ENCODE data around the gene LHFPL6.

The LHFPL6 gene

GRCh38 chr13:39297664-39298171 lies 305.3 kb downstream of the LHFPL6 start:
- DNase-seq (ENCODE audit: low read depth), result no peak

- DNase-seq (ENCODE audit: low read depth), result no peak
Measured at GRCh38 chr13:39297023-39297422, 306.0 kb downstream of the LHFPL6 start.

- DNase-seq (ENCODE audit: low read depth), result no peak
Measured at GRCh38 chr13:39296193-39296592, 306.8 kb downstream of the LHFPL6 start.

All from HS-27A (cell line).